Neutrophil (primary cell): ENCODE data around the gene TBC1D22A.

Experiments
- H3K27ac ChIP-seq: fragments of 200-600 bp; sonication (generic); 2 replicates; pipeline ENCODE4 v1.5.1; 2016; ENCODE audit warnings: mild to moderate bottlenecking, moderate library complexity
- H3K27me3 ChIP-seq: fragments of 200-600 bp; sonication (generic); 2 replicates; pipeline ENCODE4 v1.6.0; 2016; ENCODE audit warnings: mild to moderate bottlenecking
- H3K36me3 ChIP-seq: fragments of 200-600 bp; sonication (generic); 2 replicates; pipeline ENCODE4 v1.5.1; 2017
- H3K4me1 ChIP-seq, 2 experiments: fragments of 200-600 bp in 1 of 2; sonication (generic) in 1 of 2; 1 replicate in 1 of 2; 2 replicates in 1 of 2; pipeline versions ENCODE4 v1.5.1 to v1.6.1; 2013 to 2016; ENCODE audit warnings: low read depth in 1 of 2, low read length in 1 of 2, mild to moderate bottlenecking in 1 of 2, moderate library complexity in 1 of 2; ENCODE audit not compliant: control insufficient read depth in 1 of 2, insufficient read depth in 1 of 2
- H3K4me3 ChIP-seq, 2 experiments: fragments of 200-600 bp in 1 of 2; sonication (generic) in 1 of 2; 1 replicate in 1 of 2; 2 replicates in 1 of 2; pipeline ENCODE4 v1.5.1; 2013 to 2016; ENCODE audit warnings: low read depth in 1 of 2, low read length in 1 of 2, mild to moderate bottlenecking in 1 of 2, moderate library complexity in 1 of 2
- H3K9me3 ChIP-seq: fragments of 200-600 bp; sonication (generic); 2 replicates; pipeline ENCODE4 v1.5.1; 2016
- TF ChIP-seq, protein P1 (sequence below): fragments of 200-600 bp; sonication (generic); IDR thresholded peaks from 2 replicates; pipeline ENCODE4 v1.5.1; 2016; ENCODE audit warnings: antibody characterized with exemption

Gene TBC1D22A

DNA sequence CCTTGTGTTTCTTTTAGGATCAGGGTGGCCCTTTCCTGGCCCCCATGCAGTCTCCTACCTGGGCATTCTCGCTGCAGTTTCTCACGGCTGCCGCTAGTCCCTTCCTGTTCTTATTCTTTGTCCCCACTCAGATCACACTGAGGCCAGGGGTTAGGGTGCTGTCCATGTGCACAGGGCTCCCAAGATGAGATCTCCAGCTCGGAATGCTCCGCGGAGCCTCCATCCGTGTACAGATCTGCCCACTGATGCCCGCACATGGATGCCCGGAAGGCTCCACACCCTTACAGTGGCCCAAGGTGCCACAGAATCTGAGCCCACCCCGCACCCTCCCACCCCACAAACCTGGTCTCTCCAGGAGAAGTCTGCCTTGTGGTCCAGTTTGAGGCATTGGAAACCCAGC, 457.3 kb downstream of the TBC1D22A start:
- no peaks in the 10 kb centered on the region for H3K36me3 ChIP-seq
- TF ChIP-seq, protein P1, sequence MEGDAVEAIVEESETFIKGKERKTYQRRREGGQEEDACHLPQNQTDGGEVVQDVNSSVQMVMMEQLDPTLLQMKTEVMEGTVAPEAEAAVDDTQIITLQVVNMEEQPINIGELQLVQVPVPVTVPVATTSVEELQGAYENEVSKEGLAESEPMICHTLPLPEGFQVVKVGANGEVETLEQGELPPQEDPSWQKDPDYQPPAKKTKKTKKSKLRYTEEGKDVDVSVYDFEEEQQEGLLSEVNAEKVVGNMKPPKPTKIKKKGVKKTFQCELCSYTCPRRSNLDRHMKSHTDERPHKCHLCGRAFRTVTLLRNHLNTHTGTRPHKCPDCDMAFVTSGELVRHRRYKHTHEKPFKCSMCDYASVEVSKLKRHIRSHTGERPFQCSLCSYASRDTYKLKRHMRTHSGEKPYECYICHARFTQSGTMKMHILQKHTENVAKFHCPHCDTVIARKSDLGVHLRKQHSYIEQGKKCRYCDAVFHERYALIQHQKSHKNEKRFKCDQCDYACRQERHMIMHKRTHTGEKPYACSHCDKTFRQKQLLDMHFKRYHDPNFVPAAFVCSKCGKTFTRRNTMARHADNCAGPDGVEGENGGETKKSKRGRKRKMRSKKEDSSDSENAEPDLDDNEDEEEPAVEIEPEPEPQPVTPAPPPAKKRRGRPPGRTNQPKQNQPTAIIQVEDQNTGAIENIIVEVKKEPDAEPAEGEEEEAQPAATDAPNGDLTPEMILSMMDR = no peak
- H3K27me3 ChIP-seq = no peaks in the 10 kb centered on the region
- no peaks in the 10 kb centered on the region for H3K4me1 ChIP-seq
- H3K27ac ChIP-seq = no peak overlapping the region
- no peaks in the 10 kb centered on the region for H3K9me3 ChIP-seq
- H3K4me3 ChIP-seq = no peak overlapping the region

DNA sequence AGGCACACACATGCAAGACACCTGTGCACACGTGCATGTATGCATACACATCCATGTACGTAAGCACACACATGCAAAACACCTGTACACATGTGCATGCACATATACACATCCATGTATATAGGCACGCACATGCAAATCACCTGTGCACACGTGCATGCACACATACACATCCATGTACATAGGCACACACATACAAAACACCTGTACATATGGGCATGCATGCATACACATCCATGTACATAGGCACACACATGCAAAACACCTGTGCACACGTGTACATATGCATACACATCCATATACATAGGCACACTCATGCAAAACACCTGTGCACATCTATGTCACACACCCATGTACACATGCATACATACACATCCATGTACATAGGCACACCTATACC, 458.3 kb downstream of the TBC1D22A start:
- Histone ChIP-seq H3K27me3 (no peaks in the 10 kb centered on the region), H3K36me3 (no peaks in the 10 kb centered on the region), H3K9me3 (no peaks in the 10 kb centered on the region), H3K27ac (no peak overlapping the region), H3K4me1 (no peaks in the 10 kb centered on the region), H3K4me3 (no peak overlapping the region)
- TF ChIP-seq, protein P1 = no peak

DNA sequence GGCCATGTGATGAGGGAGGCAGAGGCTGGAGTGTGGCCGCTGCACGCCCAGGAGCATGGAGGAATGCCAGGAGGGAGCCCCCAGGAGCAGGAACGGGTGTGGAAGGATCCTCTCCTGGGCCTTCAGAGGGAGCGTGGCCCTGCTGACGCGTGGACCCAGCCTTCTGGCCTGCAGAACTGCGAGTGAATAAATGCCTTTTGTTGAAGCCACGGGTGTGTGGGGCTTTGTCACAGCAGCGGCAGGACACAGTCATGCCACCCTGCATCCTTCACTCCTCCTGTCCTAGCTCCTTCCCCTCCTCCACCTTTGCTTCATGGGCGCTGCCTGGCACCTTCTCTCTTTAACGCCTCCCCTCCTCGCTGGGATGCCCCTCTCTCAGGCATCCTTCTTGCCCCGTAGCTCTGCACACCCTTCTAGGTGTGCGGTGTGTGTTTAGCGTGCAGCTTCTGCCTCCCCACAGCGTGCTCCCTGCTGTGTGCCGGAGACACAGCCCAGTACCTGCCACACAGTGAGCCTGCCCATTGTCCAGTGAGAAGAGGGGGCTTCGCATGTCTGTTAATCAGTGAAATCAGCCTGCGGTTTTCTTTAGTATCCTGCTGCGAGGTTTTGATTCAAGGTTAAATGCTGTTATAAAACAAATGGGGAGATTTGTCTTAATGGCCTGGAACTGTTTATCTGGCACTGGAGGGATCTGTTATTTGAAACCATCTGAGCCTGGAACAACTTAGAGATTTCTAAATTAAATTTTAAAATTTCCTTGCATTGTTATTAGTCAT, 459.6 kb downstream of the TBC1D22A start:
- TF ChIP-seq, protein P1 = no peak
- no peak overlapping the region for H3K27ac ChIP-seq
- no peaks in the 10 kb centered on the region for H3K36me3 ChIP-seq
- no peaks in the 10 kb centered on the region for H3K9me3 ChIP-seq
- H3K4me3 ChIP-seq = no peak overlapping the region
- no peaks in the 10 kb centered on the region for H3K4me1 ChIP-seq
- no peaks in the 10 kb centered on the region for H3K27me3 ChIP-seq
